OCI-LY7 (cell line): Measurements from ENCODE around the gene KANK2.

ENCODE experiments used
- EZH2phosphoT487 ChIP-seq: fragments of 200-600 bp; sonication (generic); IDR thresholded peaks from 2 replicates; pipeline ENCODE4 v1.6.1; 2018; ENCODE audit warnings: low read depth, borderline replicate concordance, mild to moderate bottlenecking, mixed run types, antibody characterized with exemption, low read length, moderate library complexity, mixed read lengths
- TF ChIP-seq, protein P1 (sequence below): fragments of 200-600 bp; sonication (generic); conservative IDR thresholded peaks from 2 replicates; pipeline ENCODE4 v1.5.1; 2014; ENCODE audit warnings: mild to moderate bottlenecking, antibody characterized with exemption, low read length, moderate library complexity, mixed read lengths

DNA sequence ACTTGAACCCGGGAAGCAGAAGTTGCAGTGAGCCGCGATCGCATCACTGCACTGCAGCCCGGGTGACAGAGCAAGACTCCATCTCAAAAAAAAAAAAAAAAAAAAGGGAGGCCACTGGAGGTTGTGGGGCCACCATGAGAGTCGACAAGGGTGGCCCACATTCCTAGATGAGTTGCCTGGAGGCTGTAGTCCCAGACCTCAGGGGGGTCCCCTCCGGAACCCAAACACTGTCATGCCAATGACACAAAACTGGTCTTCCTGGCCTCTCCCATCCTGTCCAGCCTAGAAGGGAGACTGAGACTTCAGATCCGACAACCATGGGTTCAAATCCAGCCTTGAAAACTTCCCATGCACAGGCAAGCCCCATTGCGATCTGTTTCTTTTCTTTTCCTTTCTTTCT is 56.4 kb downstream of the KANK2 start:
- no peak for TF ChIP-seq EZH2phosphoT487
- TF ChIP-seq, protein P1, sequence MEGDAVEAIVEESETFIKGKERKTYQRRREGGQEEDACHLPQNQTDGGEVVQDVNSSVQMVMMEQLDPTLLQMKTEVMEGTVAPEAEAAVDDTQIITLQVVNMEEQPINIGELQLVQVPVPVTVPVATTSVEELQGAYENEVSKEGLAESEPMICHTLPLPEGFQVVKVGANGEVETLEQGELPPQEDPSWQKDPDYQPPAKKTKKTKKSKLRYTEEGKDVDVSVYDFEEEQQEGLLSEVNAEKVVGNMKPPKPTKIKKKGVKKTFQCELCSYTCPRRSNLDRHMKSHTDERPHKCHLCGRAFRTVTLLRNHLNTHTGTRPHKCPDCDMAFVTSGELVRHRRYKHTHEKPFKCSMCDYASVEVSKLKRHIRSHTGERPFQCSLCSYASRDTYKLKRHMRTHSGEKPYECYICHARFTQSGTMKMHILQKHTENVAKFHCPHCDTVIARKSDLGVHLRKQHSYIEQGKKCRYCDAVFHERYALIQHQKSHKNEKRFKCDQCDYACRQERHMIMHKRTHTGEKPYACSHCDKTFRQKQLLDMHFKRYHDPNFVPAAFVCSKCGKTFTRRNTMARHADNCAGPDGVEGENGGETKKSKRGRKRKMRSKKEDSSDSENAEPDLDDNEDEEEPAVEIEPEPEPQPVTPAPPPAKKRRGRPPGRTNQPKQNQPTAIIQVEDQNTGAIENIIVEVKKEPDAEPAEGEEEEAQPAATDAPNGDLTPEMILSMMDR, result no peak
